Activated CD4-positive, alpha-beta T cell treated with anti-CD3 and anti-CD28 coated beads, Interleukin-2, amount 50 U/mL, for 24 hours (primary cell): ENCODE data around the gene C15orf62.

Source experiments
- DNase-seq, 2 donors: peaks; one replicate each; pipeline ENCODE4 v3.0.0-alpha.2; 2020; ENCODE audit warnings: low read depth in 1 of 2, low spot score in 1 of 2

Gene C15orf62

GRCh38 chr15:40815042-40815698 is 45.4 kb downstream of the C15orf62 start:
- no peak for DNase-seq

GRCh38 chr15:40819048-40819447 is 49.3 kb downstream of the C15orf62 start:
- no peak for DNase-seq

GRCh38 chr15:40821195-40821594 is 51.4 kb downstream of the C15orf62 start:
- DNase-seq: no peak
